HS-5 (cell line): ENCODE measurements around the gene RELL1.

Experiments used
- DNase-seq: peaks from one replicate; pipeline ENCODE4 v3.0.0-alpha.2; 2012; ENCODE audit warnings: low read depth

The RELL1 gene, protein sequence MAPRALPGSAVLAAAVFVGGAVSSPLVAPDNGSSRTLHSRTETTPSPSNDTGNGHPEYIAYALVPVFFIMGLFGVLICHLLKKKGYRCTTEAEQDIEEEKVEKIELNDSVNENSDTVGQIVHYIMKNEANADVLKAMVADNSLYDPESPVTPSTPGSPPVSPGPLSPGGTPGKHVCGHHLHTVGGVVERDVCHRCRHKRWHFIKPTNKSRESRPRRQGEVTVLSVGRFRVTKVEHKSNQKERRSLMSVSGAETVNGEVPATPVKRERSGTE

DNA sequence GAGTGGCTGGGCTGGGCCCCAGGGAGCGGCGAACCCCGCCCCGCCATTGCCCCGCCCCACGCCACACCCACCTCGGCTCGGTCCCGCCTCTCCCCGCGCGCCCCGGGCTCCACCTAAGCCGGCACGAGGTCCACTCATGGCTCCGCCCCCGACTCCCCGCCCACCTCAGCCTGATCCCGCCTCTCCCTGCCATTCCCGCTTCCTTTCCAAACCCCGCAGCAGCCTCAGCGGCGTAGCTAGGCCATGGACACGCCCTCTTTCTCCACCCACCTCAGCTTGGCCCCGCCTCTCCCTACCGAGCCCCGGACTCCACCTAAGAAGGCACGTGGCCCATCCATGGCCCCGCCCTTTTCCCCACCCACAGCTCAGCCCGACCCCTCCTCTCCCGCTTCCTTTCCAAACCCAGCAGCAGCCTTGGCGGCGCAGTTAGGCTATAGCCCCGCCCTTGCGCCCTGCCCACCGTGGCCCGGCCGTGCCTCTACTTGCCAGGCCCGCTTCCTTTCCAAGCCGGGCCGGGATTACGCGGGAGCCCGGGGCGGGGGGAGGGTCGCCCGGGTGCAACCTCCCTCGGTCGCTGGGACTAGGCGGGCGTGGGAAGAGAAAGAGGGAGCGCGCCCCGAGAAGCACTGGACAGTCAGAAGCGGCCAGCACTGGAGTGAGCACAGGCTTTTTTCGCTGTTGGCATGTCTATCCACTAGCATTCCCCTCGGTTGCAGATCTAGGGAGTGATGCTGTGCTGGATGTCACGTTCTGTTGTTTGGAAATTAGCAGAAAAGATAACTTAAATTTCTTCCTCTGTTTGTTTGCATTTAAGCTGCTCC, at the start of gene RELL1:
Gene RELL1, minus strand, starts transcription at position 4 of the 821 bp plus-strand sequence. CDS start 89 bp downstream, outside the sequence.
- DNase-seq = peak; percentile 97

DNA sequence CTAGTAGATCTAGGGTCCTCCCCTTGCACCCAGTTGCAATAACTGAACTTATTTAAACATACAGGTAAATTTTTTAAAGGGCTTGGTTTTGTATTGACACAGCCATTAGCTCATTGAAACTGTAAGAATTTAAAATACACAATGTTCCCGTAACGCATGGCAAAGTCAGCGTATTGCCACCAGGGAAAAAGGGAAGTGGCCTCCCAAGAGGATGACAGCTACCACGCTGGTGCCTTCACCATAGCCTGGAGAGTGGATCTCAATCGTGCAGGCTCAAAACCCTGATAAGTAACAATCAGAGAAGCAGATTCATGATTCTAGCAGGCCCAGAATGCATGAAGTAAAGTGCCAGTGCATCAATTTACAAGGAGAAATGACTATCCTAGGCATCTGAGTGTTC, 49.4 kb upstream of the RELL1 start:
- no peak for DNase-seq

DNA sequence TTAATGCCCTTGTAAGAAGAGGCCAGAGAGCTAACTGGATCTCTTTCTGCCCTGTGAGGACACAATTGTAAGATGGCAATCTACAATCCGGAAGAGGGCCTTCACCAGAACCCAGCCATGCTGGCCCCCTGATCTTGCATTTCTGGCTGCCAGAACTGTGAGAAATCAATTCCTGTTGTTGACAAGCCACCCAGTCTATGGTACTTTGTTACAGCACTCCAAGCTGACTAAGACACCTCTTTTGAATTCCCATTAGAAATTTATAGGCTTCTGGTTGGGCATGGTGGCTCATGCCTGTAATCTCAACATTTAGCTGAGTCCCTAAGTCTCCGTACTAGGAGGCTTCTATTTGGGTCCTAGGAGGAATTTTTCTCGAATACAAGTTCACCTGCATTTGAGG, 48.8 kb upstream of the RELL1 start:
- no peak for DNase-seq

DNA sequence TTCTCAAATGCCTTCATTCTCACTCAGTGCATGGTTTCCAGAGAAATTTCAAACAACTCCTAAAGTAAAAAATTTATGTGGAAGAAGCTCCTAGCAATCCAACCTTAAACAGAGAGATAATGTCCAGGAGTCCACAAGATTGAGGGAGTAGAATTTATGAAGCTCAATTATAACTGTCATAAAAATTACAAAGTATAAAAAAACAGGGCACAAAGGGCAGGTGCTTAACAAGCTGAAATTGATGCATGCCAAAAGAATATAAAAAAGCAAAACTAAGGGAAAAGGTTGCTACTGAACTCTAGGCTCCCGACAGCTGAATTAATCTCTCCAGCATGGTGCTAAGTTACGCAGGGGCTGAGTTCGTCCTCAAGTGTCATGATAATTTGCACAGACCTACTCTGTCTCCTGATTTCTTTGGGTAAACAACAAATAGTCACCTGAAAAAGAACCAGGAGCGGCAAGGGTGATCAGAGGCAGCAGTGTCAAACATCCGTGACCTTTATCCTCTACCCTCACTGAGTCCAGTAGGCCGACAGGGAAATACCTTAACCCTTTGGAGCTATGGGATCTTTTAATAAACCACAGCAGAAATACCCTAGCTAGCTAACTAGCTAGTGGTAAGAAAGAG, 47.2 kb upstream of the RELL1 start:
- DNase-seq = no peak

DNA sequence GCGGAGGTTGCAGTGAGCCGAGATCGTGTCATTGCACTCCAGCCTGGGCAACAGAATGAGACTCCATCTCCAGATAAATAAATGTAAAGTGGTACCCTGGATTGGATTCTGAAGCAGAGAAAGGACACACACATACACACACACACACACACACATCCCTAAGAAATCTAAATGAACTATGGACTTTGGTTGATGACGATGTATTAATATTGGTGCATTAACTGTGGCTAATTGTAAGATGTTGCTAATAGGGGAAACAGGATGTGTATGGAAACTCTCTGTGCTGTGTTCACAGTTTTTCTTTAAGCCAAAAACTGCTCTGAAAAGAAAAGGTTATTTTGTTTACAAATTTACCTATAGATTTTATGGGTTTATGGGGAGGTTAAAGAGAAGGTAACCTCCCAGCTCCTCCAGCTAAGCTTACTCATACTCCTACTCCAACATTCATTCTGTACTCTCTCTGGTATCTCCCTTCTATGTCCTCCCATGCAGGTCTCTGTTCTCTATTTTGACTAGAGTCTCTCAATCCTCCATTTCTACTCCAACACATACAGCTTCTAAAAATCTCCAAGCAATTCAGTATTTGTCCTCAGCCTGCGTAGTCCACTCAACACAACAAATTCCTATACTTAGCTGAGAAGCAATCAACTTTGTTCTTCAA, 46.5 kb upstream of the RELL1 start:
- DNase-seq = no peak

DNA sequence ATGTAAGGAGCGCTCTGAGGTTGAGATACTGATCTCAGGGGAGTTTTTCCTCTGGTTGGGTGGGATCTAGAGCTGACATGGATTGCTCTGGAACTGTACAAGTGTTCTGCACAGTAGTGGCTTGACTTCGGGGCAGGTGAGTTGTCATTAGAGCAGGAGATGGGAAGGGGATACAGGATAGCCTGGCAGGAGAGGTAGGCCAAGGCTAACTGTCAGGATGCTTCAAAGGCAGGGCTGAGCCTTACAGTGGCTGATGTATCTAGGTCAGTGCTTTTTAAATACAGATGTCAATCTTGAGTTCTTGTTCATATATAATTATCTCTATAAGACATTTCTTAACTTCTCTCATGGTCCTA, 43.5 kb upstream of the RELL1 start:
- no peak for DNase-seq

DNA sequence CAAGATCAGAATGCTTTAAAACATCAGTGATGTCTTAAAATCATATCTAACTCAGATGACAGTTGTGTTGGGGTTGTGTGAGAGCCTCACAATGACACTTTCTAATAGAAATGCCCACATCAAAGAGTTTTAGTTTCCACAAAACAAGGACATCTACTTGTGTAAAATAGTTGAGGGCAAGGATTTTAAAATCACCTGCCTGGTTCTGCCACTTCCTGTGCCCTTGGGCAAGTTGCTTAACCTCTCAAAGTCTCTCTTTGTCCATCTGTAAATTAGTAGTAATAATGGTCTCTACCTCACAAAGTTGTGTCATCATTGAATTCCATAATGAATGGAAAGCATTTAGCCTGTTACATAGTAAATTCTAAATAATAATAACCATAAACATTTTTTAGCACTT, 41.9 kb upstream of the RELL1 start:
- DNase-seq = no peak

DNA sequence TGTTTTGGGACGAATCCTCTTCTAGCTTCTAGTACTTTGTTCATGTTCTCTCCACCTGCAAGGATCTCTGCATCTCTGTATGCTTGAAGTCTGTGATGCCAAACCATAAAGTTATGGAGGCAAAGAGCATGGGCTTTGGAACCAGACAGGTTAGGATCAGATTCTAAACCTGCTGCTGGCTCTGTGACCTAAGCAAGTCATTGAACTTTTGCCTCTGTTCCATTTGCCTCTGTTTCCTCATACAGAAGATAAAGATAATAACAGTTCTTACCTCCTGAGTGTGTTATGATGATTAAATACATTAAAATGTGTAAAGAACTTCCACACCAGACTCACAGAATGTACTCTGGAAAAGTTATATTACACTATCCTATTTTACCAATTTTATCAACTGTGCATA, 41.5 kb upstream of the RELL1 start:
- DNase-seq = no peak

DNA sequence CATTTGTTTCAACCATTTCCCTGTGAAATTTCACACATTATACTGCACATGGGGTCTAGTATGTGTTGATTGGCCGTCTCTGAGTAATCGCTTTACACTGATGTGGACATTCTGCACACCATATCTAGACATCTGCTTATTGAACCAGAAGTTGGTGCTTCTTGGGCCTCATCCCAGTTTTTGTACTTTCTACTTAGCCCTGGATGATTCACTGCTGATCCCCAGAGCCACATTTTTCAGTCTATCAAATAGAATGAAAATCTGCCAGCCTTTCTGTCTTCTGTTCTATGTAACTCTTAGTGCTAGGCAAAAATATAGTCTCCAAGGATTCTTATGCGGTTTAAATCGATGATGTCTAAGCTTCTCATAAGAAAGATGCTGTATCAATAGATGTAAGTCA, 40.5 kb upstream of the RELL1 start:
- DNase-seq = no peak

DNA sequence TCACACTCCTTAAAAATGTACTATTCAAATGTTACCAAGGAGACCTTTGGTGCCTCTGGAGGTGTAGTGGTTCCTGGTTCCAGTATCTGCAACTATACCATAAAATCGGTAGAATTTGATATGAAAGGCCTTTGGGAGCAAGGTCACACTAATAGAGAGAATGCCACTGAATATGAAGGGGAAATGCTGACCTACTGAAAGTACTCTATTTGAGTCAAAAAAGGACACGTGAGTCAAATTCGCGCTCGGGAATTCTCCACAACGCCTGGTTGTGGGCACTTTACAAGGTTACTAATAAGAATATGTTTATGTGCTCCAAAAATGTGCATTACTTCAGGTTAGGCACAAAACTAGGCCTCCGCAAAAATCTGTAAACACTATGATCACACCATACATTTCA, 39.5 kb upstream of the RELL1 start:
- no peak for DNase-seq

DNA sequence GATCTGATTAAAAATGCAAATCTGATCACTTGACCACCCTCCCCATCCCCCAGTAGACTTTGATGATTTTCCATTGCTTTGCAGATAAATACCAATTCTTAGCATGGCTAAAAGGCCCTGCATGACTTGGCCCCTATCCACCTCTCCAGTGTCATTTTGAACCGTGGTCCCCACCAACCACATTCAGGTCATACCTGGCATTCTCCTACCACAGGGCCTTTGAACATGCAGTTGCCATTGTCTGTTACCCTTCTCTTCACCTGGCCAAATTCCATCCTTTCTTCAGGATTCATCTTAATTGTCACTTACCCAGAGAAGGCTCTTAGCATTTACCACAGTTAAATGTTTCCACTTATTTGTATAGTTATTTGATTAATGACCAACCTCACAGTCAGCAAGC, 36.9 kb upstream of the RELL1 start:
- DNase-seq = no peak

DNA sequence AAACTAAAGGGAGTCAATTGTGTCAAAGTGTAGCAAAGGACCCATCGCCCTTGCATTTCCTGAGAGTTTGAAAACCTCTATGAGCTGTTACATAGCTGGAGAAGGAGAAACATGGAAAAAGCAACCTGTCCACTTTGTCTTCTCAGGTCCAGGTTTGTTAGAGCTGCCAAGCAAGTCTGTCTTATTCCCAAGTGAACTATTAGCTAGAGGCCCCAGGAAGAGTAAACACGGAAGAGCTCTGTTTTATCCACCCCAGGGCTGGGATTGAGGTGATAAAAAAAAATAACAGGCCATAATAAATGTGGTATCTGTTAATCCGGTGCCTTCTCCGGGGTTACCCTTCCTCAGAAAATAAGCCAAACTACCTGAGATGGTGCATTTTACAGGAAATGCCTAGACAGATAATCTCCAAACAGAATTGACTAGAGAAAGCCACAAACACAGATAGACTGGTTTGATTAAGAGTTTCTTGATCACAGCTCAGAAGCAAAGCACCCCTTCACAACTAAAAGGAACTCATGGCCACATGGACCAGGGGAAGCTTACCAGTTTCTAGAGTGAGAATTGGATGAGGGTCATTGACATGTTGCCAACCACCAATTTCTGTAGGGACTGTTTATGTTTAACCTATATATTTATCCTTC, 35.9 kb upstream of the RELL1 start:
- DNase-seq = no peak

DNA sequence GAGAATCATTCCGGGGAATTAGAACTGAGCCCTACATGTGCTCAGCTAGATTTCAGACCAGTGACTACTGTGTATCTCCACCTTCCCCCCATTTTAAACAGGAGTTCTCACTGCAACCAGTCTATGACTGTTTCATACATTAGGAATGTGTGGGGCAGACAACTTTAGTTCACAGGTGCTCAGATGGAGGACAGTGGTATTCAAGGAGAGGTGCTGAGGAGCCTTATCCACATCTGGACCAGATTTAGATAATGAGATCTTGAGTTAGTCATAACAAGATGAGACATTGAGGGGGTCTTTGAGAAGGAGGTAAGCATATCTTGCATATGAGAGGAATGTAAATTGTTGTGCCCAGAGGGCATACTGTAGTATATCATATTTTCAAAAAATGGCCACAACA, 32.8 kb upstream of the RELL1 start:
- DNase-seq = peak; percentile 60

DNA sequence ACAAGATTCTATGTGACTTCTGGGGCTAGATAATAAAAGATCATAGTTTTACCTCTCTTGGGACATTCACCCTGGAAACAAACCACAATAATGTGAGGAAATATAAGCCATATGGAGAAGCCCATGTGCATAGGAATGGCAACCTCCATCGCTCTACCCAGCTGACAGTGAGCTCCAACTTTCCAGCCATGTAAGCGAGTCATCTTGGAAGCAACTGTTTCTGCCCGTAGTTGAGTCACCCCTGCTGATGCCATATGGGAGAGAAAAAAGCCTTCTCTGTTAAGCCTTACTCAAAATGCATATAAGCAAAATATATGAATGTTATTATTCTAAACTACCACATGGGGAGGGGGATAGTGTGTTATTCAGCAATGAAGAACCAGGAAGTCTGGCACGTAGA, 31.4 kb upstream of the RELL1 start:
- DNase-seq = peak; percentile 73

DNA sequence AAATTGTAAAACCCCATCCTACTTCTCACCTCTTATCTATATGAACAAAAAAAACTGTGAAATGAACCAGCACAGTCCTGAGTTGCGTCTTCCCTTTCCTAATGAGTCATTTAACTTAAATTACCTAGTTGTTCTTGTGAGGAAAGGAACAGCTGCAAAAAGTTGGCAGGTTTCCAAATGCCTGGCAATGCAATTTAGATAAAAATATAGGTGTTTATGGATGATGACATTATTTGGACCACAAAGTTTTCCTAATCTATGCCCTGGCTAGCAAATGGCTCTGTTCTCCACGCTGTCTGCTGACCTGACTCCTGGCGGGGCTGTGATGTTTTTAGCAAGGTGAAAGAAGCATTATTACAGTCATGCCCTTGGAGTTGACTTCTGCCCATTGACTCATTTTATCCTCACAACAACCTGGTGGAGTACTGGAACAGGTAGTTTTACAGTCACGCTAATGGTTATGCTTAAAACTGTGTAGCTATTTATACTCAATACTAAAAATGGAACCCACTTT, 29.8 kb upstream of the RELL1 start:
- DNase-seq = no peak

DNA sequence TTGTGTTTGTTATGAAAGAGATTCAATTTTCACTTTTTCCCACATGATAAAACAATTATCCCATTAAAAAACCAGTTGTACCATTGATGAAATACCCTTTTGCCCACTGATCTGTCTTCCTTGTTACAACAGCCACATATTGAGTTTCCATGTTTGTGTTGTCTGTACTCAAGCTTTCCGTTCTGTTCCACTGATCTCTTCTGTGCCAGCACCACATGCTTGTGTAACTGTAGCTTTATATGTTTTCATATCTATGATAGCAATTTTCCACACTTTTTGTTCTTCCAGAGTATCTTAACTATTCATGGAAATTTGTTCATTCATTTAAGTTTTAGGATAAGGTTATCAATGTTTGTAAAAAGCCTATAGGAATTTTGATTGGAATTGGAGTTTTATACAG, 24.3 kb upstream of the RELL1 start:
- no peak for DNase-seq

DNA sequence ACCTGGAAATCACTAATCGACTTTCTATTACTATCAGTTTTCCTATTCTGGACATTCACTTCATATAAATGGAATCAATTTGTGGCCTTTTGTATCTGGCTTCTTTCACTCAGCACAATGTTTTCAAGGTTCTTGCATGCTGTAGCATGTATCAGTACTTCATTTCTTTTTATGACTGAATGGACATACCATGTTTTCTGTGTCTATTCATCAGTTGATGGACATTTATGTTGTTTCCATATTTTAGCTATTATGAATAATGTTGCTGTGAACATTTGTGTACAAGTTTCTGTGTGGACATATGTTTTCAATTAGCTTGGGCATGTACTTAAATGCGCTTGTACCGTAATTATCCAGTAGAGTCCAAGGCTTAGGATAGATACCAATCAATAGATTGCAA, 19.9 kb upstream of the RELL1 start:
- no peak for DNase-seq

DNA sequence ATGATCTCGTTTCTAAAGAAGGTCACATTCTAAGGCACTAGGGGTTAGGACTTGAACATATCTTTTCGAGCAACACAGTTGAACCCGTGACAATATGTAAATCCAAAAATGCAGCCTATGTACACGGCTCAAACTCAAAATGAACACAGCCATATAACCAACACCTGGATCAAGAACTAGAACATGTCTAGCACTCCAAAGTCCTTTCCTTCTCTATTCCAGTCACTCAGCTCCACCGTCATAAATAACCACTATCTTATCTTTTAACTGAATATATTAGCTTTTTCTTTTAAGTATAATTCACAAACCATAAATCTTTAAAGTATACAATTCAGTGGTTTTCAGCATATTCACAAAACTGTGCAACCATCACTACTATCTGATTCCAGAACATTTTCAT, 19.4 kb upstream of the RELL1 start:
- DNase-seq = no peak

DNA sequence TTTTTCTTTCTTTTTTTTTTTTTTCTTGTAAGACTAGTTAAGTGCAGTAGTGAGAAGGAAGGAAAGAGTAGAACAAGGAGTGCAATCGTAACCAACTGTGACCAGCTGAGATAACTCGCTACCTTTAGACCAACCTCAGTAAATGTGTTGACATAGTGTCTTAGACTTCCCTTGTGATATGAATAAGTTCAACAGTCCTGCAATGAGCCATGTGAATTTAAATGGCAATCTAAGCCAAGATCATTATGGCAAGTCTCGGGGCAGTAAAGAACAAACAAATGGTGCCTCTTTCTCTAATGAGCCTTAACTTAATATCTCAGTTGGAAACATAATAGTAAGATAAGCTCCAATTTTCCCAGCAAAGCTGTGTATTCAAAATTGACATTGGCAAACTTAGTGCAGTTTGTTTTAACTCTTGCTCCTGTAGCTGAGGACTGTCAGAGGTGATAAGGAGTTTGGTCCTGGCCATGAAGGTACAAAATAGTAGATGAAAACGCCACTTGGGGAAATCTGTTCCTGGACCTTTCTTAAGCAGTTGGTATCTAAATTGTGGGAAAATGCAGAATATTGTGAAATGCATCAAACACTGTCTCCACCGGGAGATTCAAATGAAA, 13.8 kb upstream of the RELL1 start:
- no peak for DNase-seq

DNA sequence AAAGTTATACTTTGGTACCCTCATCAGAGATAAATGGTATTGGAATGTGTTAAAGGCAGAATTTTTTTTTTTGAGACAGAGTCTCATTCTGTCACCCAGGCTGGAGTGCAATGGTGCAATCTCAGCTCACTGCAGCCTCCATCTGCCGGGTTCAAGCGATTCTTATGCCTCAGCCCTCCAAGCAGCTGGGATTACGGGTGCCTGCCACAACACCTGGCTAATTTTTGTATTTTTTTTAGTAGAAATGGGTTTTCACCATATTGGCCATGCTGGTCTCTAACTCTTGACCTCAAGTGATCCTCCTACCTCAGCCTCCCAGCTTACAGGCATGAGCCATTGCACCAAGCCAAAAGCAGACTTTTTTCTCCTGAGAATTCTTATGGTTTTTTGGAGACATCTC, 11.4 kb upstream of the RELL1 start:
- DNase-seq = no peak

DNA sequence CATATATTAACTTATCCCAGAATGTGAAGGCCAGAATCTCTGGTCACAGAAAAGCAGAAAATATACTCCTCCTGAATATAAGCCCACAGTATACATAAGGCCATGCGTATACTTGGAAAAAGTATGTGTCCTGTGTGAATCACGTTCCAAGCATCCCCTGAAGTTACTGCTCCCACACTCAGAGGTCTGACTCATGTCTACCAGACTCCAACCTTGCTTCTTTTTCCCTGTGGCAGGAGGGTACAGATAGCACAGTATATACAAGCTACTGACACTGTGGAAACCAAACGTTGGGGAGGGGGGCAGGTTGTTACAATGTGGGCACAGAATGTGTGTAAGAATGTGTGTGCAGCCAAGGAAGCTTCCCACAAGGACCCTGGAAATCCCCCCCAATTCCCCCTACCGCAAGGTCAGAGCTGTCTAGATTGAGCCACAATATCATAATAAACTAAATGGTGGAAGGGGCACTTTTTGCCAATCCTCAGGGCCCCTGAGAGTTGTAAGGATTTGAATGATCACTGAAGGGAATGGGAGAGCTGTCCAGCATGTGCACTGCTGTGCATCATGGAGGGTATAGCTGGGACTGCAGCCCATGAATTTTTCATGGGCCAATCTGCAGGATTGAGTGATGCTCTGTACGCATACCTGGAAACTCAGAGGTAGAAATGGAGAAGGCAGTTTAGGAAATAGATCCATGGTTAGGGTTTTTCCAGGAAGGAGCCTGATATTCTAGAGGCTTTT, 7.4 kb upstream of the RELL1 start:
- DNase-seq = peak; percentile 73
